B cell (primary cell): ENCODE measurements around the gene MAD1L1.

ENCODE experiments used
- CTCF ChIP-seq: fragments of 200-600 bp; IDR thresholded peaks from one replicate; pipeline ENCODE4 v1.8.0; 2022; ENCODE audit warnings: antibody characterized with exemption, mild to moderate bottlenecking
- EZH2 ChIP-seq: IDR thresholded peaks from 2 replicates; pipeline ENCODE4 v1.6.1; 2012; ENCODE audit warnings: borderline replicate concordance, low read depth, mild to moderate bottlenecking, moderate library complexity, low read length; ENCODE audit not compliant: insufficient read depth, poor library complexity, severe bottlenecking

- TF ChIP-seq CTCF (no peak), EZH2 (no peak)
These were observed 297.4 kb downstream of the MAD1L1 start for GRCh38 chr7:1935176-1936005.
